Right lobe of liver (tissue), 4 donors: ENCODE data around the gene CEP112.

Source experiments
- POLR2A ChIP-seq: fragments of 450-650 bp; IDR thresholded peaks from one replicate; pipeline ENCODE4 v1.6.1; 2017; ENCODE audit warnings: antibody characterized with exemption, mild to moderate bottlenecking
- TF ChIP-seq, protein P1 (sequence below), 4 donors: fragments of 200-600 bp in 3 of 4; fragments of 450-650 bp in 1 of 4; IDR thresholded peaks; one replicate each; pipeline versions ENCODE4 v1.5.1 to v1.8.0; 2016 to 2022; ENCODE audit warnings: antibody characterized with exemption in 4 of 4, mild to moderate bottlenecking in 2 of 4
- donor health status: DM: no; HTN: no; CAD: no.
- donor health status: DM: no; HTN: no; CAD: no.
- donor health status: DM: no; HTN: yes; CAD: no.

GRCh38 chr17:65975878-65976277 is 216.1 kb downstream of the CEP112 start:
- TF ChIP-seq POLR2A, result no peak
- TF ChIP-seq, protein P1, sequence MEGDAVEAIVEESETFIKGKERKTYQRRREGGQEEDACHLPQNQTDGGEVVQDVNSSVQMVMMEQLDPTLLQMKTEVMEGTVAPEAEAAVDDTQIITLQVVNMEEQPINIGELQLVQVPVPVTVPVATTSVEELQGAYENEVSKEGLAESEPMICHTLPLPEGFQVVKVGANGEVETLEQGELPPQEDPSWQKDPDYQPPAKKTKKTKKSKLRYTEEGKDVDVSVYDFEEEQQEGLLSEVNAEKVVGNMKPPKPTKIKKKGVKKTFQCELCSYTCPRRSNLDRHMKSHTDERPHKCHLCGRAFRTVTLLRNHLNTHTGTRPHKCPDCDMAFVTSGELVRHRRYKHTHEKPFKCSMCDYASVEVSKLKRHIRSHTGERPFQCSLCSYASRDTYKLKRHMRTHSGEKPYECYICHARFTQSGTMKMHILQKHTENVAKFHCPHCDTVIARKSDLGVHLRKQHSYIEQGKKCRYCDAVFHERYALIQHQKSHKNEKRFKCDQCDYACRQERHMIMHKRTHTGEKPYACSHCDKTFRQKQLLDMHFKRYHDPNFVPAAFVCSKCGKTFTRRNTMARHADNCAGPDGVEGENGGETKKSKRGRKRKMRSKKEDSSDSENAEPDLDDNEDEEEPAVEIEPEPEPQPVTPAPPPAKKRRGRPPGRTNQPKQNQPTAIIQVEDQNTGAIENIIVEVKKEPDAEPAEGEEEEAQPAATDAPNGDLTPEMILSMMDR (IDR thresholded peaks at IDR 0.05), result no peak
